ENCODE measurements around the gene ENKD1. TPM values are rescaled to one million over a fixed set of nuclear protein-coding genes. Genes with fewer than 3 reads are reported as not detected.

The ENKD1 gene
- total RNA-seq, 1 donor from 2014 or later: 8.5 TPM

GRCh38 chr16:67683767-67684166, 17.2 kb upstream of the ENKD1 start:
- intact Hi-C loops (cut with DNase I): no loop called here
- no peak for DNase-seq (ENCODE audit: low spot score)

GRCh38 chr16:67679935-67680897, 13.7 kb upstream of the ENKD1 start:
- no peak for DNase-seq (ENCODE audit: low spot score)
- intact Hi-C loops (cut with DNase I): no loop called here

- intact Hi-C loops (cut with DNase I): no loop called here
- no peak for DNase-seq (ENCODE audit: low spot score)
Observed at GRCh38 chr16:67678354-67679023, 11.9 kb upstream of the ENKD1 start.

GRCh38 chr16:67677712-67678111, 11.2 kb upstream of the ENKD1 start:
- DNase-seq (ENCODE audit: low spot score): no peak
- intact Hi-C loops (cut with DNase I): no loop called here

- no peak for DNase-seq (ENCODE audit: low spot score)
- intact Hi-C loops (cut with DNase I): no loop called here
Observed at GRCh38 chr16:67676939-67677338, 10.4 kb upstream of the ENKD1 start.

GRCh38 chr16:67676516-67676915, 10.0 kb upstream of the ENKD1 start:
- intact Hi-C loops (cut with DNase I): no loop called here
- DNase-seq (ENCODE audit: low spot score): no peak

- intact Hi-C loops (cut with DNase I): no loop called here
- DNase-seq (ENCODE audit: low spot score): no peak
Observed at GRCh38 chr16:67675999-67676398, 9.4 kb upstream of the ENKD1 start.

GRCh38 chr16:67675579-67675935, 9.0 kb upstream of the ENKD1 start:
- intact Hi-C loops (cut with DNase I): no loop called here
- no peak for DNase-seq (ENCODE audit: low spot score)

- intact Hi-C loops (cut with DNase I): loop anchor here (5.0 kb wide), 4 partner anchors 42 to 367 kb away; partner anchors contain the start of genes GFOD2, RANBP10 and TSNAXIP1
- DNase-seq (ENCODE audit: low spot score): no peak
Observed at GRCh38 chr16:67674851-67675578, 8.5 kb upstream of the ENKD1 start.

- DNase-seq (ENCODE audit: low spot score): no peak
- intact Hi-C loops (cut with DNase I): loop anchor here (5.0 kb wide), 4 partner anchors 43 to 368 kb away; partner anchors contain the start of genes GFOD2, RANBP10 and TSNAXIP1
Observed at GRCh38 chr16:67673712-67674580, 7.4 kb upstream of the ENKD1 start.

GRCh38 chr16:67672739-67673662, 6.5 kb upstream of the ENKD1 start:
- DNase-seq (ENCODE audit: low spot score): no peak
- intact Hi-C loops (cut with DNase I): loop anchor here (5.0 kb wide), 4 partner anchors 44 to 369 kb away; partner anchors contain the start of genes GFOD2, RANBP10 and TSNAXIP1

- no peak for DNase-seq (ENCODE audit: low spot score)
Observed at GRCh38 chr16:67672306-67672705, 5.8 kb upstream of the ENKD1 start.

GRCh38 chr16:67669499-67670101, 3.0 kb upstream of the ENKD1 start:
- intact Hi-C loops (cut with DNase I): loop anchor here (5.0 kb wide), 4 partner anchors 48 to 373 kb away; partner anchors contain the start of genes GFOD2, RANBP10 and TSNAXIP1
- DNase-seq (ENCODE audit: low spot score): no peak

More at GRCh38 chr16:67672306-67672705, 5.8 kb upstream of the ENKD1 start:
- intact Hi-C loops (cut with DNase I): loop anchor here (5.0 kb wide), 4 partner anchors 45 to 370 kb away; partner anchors contain the start of genes GFOD2, RANBP10 and TSNAXIP1

- intact Hi-C loops (cut with DNase I): loop anchor here (1.0 kb wide), 1 partner anchor 147 kb away; no protein-coding TSS in a partner anchor
- no peak for DNase-seq (ENCODE audit: low spot score)
Observed at GRCh38 chr16:67668495-67669157, 2.1 kb upstream of the ENKD1 start.

GRCh38 chr16:67667817-67668494, 1.4 kb upstream of the ENKD1 start:
- intact Hi-C loops (cut with DNase I): loop anchor here (1.0 kb wide), 2 partner anchors 106 to 147 kb away; partner anchors contain the start of gene CTCF
- DNase-seq (ENCODE audit: low spot score): peak; percentile 90

- no peak for DNase-seq (ENCODE audit: low spot score)
- intact Hi-C loops (cut with DNase I): loop anchor here (1.0 kb wide), 1 partner anchor 105 kb away; the partner anchor contains the start of gene CTCF
Observed at GRCh38 chr16:67667453-67667816, 885 bp upstream of the ENKD1 start.
